A549 (cell line): Measurements from ENCODE around the gene HSDL2. TPM values are rescaled to one million over a fixed set of nuclear protein-coding genes. Genes with fewer than 3 reads are reported as not detected.

Source experiments
- ATOH8 ChIP-seq: fragments of 250-450 bp; sonication (Bioruptor Pico); IDR thresholded peaks from 2 replicates; pipeline ENCODE4 v1.5.0; 2020; ENCODE audit warnings: low read depth, mild to moderate bottlenecking, moderate library complexity
- BHLHE40 ChIP-seq: IDR thresholded peaks from 2 replicates; pipeline ENCODE4 v1.6.1; 2012; ENCODE audit warnings: low read depth, low read length, inconsistent platforms
- CBX2 ChIP-seq: fragments of 200-600 bp; sonication (generic); IDR thresholded peaks from 2 replicates; pipeline ENCODE4 v1.6.1; 2016; ENCODE audit warnings: low read depth, mild to moderate bottlenecking, borderline replicate concordance
- CHD2 ChIP-seq: fragments of 150-350 bp; IDR thresholded peaks from 2 replicates; pipeline ENCODE4 v1.6.1; 2014; ENCODE audit warnings: low read length; ENCODE audit not compliant: partially characterized antibody
- CTCF ChIP-seq: fragments of >200 bp; sonication (Bioruptor Twin); formaldehyde crosslinking; IDR thresholded peaks from 3 replicates; pipeline ENCODE4 v1.5.1; 2016
- EHF ChIP-seq: fragments of 250-450 bp; sonication (Bioruptor Pico); IDR thresholded peaks from 2 replicates; pipeline ENCODE4 v1.5.0; 2020; ENCODE audit warnings: mild to moderate bottlenecking
- EP300 ChIP-seq, 2 experiments: fragments of >200 bp; sonication (Bioruptor Twin); formaldehyde crosslinking; IDR thresholded peaks; 2 replicates in 1 of 2; 3 replicates in 1 of 2; pipeline ENCODE4 v1.6.1; 2016 to 2017
- ESRRA ChIP-seq: fragments of 150-350 bp; IDR thresholded peaks from 2 replicates; pipeline ENCODE4 v1.6.1; 2014; ENCODE audit warnings: mild to moderate bottlenecking, low read length, borderline replicate concordance
- FOSB ChIP-seq: fragments of 250-450 bp; sonication (Bioruptor Pico); IDR thresholded peaks from 2 replicates; pipeline ENCODE4 v1.5.0; 2020; ENCODE audit warnings: mild to moderate bottlenecking, moderate library complexity
- HDAC2 ChIP-seq: fragments of 200-600 bp; sonication (generic); IDR thresholded peaks from 2 replicates; pipeline ENCODE4 v1.6.1; 2016
- HES2 ChIP-seq: fragments of >200 bp; sonication (Bioruptor Twin); formaldehyde crosslinking; IDR thresholded peaks from 2 replicates; pipeline ENCODE4 v1.6.1; 2016
- HEYL ChIP-seq: fragments of 250-450 bp; sonication (Bioruptor Pico); IDR thresholded peaks from 2 replicates; pipeline ENCODE4 v1.8.0; 2021; ENCODE audit warnings: mild to moderate bottlenecking, moderate library complexity
- HMGXB4 ChIP-seq: fragments of 250-450 bp; sonication (Bioruptor Pico); IDR thresholded peaks from 2 replicates; pipeline ENCODE4 v1.5.0; 2021; ENCODE audit warnings: mild to moderate bottlenecking, moderate library complexity, borderline replicate concordance
- HOXB13 ChIP-seq: fragments of 250-450 bp; sonication (Bioruptor Pico); IDR thresholded peaks from 2 replicates; pipeline ENCODE4 v1.5.0; 2020; ENCODE audit warnings: low read depth, mild to moderate bottlenecking, moderate library complexity
- HOXB5 ChIP-seq: fragments of 250-450 bp; sonication (Bioruptor Pico); IDR thresholded peaks from 2 replicates; pipeline ENCODE4 v1.5.0; 2020; ENCODE audit warnings: mild to moderate bottlenecking, moderate library complexity
- JUN ChIP-seq, 2 experiments: fragments of >200 bp; sonication (Bioruptor Twin); formaldehyde crosslinking; IDR thresholded peaks; 2 replicates in 1 of 2; 3 replicates in 1 of 2; pipeline ENCODE4 v1.6.1; 2016 to 2017
- KDM5A ChIP-seq: fragments of 200-600 bp; sonication (generic); IDR thresholded peaks from 2 replicates; pipeline ENCODE4 v1.6.1; 2016; ENCODE audit warnings: antibody characterized with exemption, mild to moderate bottlenecking
- MAX ChIP-seq: IDR thresholded peaks from 2 replicates; pipeline ENCODE4 v1.6.1; 2012
- MAZ ChIP-seq: fragments of 150-350 bp; IDR thresholded peaks from 2 replicates; pipeline ENCODE4 v1.6.1; 2014; ENCODE audit warnings: antibody characterized with exemption, low read depth, low read length, borderline replicate concordance
- MYC ChIP-seq: IDR thresholded peaks from 2 replicates; pipeline ENCODE4 v1.6.1; 2012; ENCODE audit warnings: mild to moderate bottlenecking, inconsistent platforms, low read length, improper control_type of control experiment, borderline replicate concordance
- PBX3 ChIP-seq: IDR thresholded peaks from 2 replicates; pipeline ENCODE4 v1.6.1; 2012
- PHF8 ChIP-seq: fragments of 200-600 bp; sonication (generic); IDR thresholded peaks from 2 replicates; pipeline ENCODE4 v1.6.1; 2016; ENCODE audit warnings: low read depth, mild to moderate bottlenecking, antibody characterized with exemption, moderate library complexity, borderline replicate concordance
- RAD21 ChIP-seq, 2 experiments: fragments of >200 bp in 1 of 2; sonication (Bioruptor Twin) in 1 of 2; formaldehyde crosslinking in 1 of 2; IDR thresholded peaks in 1 of 2; conservative IDR thresholded peaks in 1 of 2; 2 replicates in 1 of 2; 3 replicates in 1 of 2; pipeline ENCODE4 v1.6.1; 2012 to 2018; ENCODE audit warnings: inconsistent platforms in 1 of 2
- RNF2 ChIP-seq: fragments of 200-600 bp; sonication (generic); IDR thresholded peaks from 2 replicates; pipeline ENCODE4 v1.6.1; 2016; ENCODE audit warnings: low read depth, mild to moderate bottlenecking, antibody characterized with exemption, moderate library complexity, borderline replicate concordance
- SMC3 ChIP-seq: fragments of >200 bp; sonication (Bioruptor Twin); formaldehyde crosslinking; IDR thresholded peaks from 3 replicates; pipeline ENCODE4 v1.6.1; 2018; ENCODE audit warnings: inconsistent platforms
- SREBF2 ChIP-seq: fragments of 450-650 bp; IDR thresholded peaks from 2 replicates; pipeline ENCODE4 v1.6.1; 2014; ENCODE audit warnings: mild to moderate bottlenecking, moderate library complexity
- USF2 ChIP-seq: fragments of 450-650 bp; IDR thresholded peaks from 2 replicates; pipeline ENCODE4 v1.6.1; 2014; ENCODE audit warnings: antibody characterized with exemption
- ZC3H11A ChIP-seq: fragments of 450-650 bp; IDR thresholded peaks from 2 replicates; pipeline ENCODE4 v1.6.1; 2014; ENCODE audit warnings: antibody characterized with exemption, mild to moderate bottlenecking
- ZFP36 ChIP-seq: fragments of 450-650 bp; IDR thresholded peaks from 2 replicates; pipeline ENCODE4 v1.6.1; 2014; ENCODE audit warnings: borderline replicate concordance; ENCODE audit not compliant: partially characterized antibody
- ZNF302 ChIP-seq: fragments of 250-450 bp; sonication (Bioruptor Pico); IDR thresholded peaks from 2 replicates; pipeline ENCODE4 v1.9.0; 2021; ENCODE audit warnings: inconsistent platforms, mild to moderate bottlenecking, moderate library complexity
- polyA plus RNA-seq, 4 experiments: library from polyadenylated mRNA; depleted of rRNA in 3 of 4; stranded (reverse); fragments of >200 nt; fragmentation: RNase III in 1 of 4; extraction: RNeasy Plus Mini Kit Qiagen cat#74134 plus additional on column Dnase treatment in 1 of 4; gene quantifications; 2 replicates in 3 of 4; 3 replicates in 1 of 4; pipeline ENCODE4 v1.2.3, GENCODE V29; 2011 to 2017

The HSDL2 gene
- polyA plus RNA-seq, 2 of the 4 experiments (the other 2 are of a cell fraction) = 47.4 to 47.7 TPM

- peak; percentile 79; the same call in 1 of the 2 replicates for TF ChIP-seq ATOH8 (CRISPR knock-in tag)
- TF ChIP-seq HDAC2 = no peak
- TF ChIP-seq RNF2 = no peak
- TF ChIP-seq ZC3H11A = no peak
- TF ChIP-seq JUN (IDR thresholded peaks at IDR 0.05) = peak in 1 of 2 experiments; percentile 42; a peak in 1 of 5 replicates
- TF ChIP-seq EHF (CRISPR knock-in tag) = peak; percentile 73; the same call in 1 of the 2 replicates
- TF ChIP-seq CHD2 = no peak
- TF ChIP-seq PHF8 = no peak
- TF ChIP-seq SREBF2 = no peak
- peak; percentile 97 for TF ChIP-seq MAX
- TF ChIP-seq RAD21 (conservative IDR thresholded peaks at IDR 0.05 in 1 of 2, IDR thresholded peaks at IDR 0.05 in 1 of 2) = no peak
- TF ChIP-seq ZNF302 (CRISPR knock-in tag) = no peak; the same call in 1 of the 2 replicates
- TF ChIP-seq HES2 = no peak
- peak; percentile 85; the same call in 1 of the 2 replicates for TF ChIP-seq HOXB5
- no peak for TF ChIP-seq HMGXB4 (CRISPR knock-in tag)
- no peak for TF ChIP-seq PBX3
- no peak for TF ChIP-seq CTCF
- TF ChIP-seq ESRRA = no peak
- TF ChIP-seq BHLHE40 = no peak
- TF ChIP-seq EP300 (IDR thresholded peaks at IDR 0.05) = no peak
- TF ChIP-seq KDM5A = no peak
- TF ChIP-seq USF2 = peak; percentile 59
- TF ChIP-seq ZFP36 = no peak
- no peak; the same call in 1 of the 2 replicates for TF ChIP-seq MAZ
- TF ChIP-seq SMC3 = no peak
- no peak for TF ChIP-seq HEYL
- no peak for TF ChIP-seq CBX2
- TF ChIP-seq MYC = no peak
- no peak for TF ChIP-seq FOSB (CRISPR knock-in tag)
- peak; percentile 95 for TF ChIP-seq HOXB13 (CRISPR knock-in tag)
Observed at GRCh38 chr9:112348257-112349007, 31.5 kb upstream of the HSDL2 start (continued).
